ENCODE results near the gene PAQR4.

PAQR4 gene

GRCh38 chr16:3020604-3021448, 51.7 kb downstream of the PAQR4 start:
- no peak; the same call in 1 of the 2 replicates for TF ChIP-seq TAF1 (IDR thresholded peaks at IDR 0.05; ENCODE audit: low read depth)
- TF ChIP-seq RAD21 (IDR thresholded peaks at IDR 0.05; ENCODE audit: low read depth), result no peak
- TF ChIP-seq ZBTB7A (IDR thresholded peaks at IDR 0.05; ENCODE audit: low read depth), result peak; percentile 64; the same call in 1 of the 2 replicates
- peak; percentile 98 for TF ChIP-seq TEAD4 (IDR thresholded peaks at IDR 0.05)
- TF ChIP-seq REST (IDR thresholded peaks at IDR 0.05; ENCODE audit: low read depth), result no peak
- no peak for TF ChIP-seq CEBPB (IDR thresholded peaks at IDR 0.05)
- TF ChIP-seq USF1 (IDR thresholded peaks at IDR 0.05), result peak; percentile 63
- TF ChIP-seq MAX (IDR thresholded peaks at IDR 0.05), result peak; percentile 90
- peak; percentile 99 for TF ChIP-seq NFIC (IDR thresholded peaks at IDR 0.05)
- peak; percentile 73 for TF ChIP-seq FOXM1 (IDR thresholded peaks at IDR 0.05; ENCODE audit: borderline replicate concordance, low read depth)
- peak; percentile 65; the same call in 1 of the 2 replicates for TF ChIP-seq EGR1 (IDR thresholded peaks at IDR 0.05)
- 0 out of 2 replicates have a peak, but pooled peaks have one; percentile 32 for TF ChIP-seq CREB1 (IDR thresholded peaks at IDR 0.05; ENCODE audit: low read depth)
- peak; percentile 43; the same call in 1 of the 2 replicates for TF ChIP-seq YY1 (IDR thresholded peaks at IDR 0.05; ENCODE audit: low read depth)
- TF ChIP-seq EP300 (IDR thresholded peaks at IDR 0.05; ENCODE audit: borderline replicate concordance), result peak; percentile 96
- peak; percentile 93 for TF ChIP-seq TCF12 (IDR thresholded peaks at IDR 0.05; ENCODE audit: low read depth)

- 0 out of 2 replicates have a peak, but pooled peaks have one; percentile 14 for TF ChIP-seq USF1 (IDR thresholded peaks at IDR 0.05)
- TF ChIP-seq FOXM1 (IDR thresholded peaks at IDR 0.05; ENCODE audit: borderline replicate concordance, low read depth), result peak; percentile 50
- TF ChIP-seq TAF1 (IDR thresholded peaks at IDR 0.05; ENCODE audit: low read depth), result no peak
- peak; percentile 47; the same call in 1 of the 2 replicates for TF ChIP-seq YY1 (IDR thresholded peaks at IDR 0.05; ENCODE audit: low read depth)
- peak; percentile 89 for TF ChIP-seq EP300 (IDR thresholded peaks at IDR 0.05; ENCODE audit: borderline replicate concordance)
- no peak; the same call in 1 of the 2 replicates for TF ChIP-seq MAX (IDR thresholded peaks at IDR 0.05)
- TF ChIP-seq TCF12 (IDR thresholded peaks at IDR 0.05; ENCODE audit: low read depth), result peak; percentile 80
- TF ChIP-seq TEAD4 (IDR thresholded peaks at IDR 0.05), result peak; percentile 74
- TF ChIP-seq EGR1 (IDR thresholded peaks at IDR 0.05), result peak; percentile 54; the same call in 1 of the 2 replicates
- peak; percentile 9; the same call in 1 of the 2 replicates for TF ChIP-seq CEBPB (IDR thresholded peaks at IDR 0.05)
- peak; percentile 73 for TF ChIP-seq NFIC (IDR thresholded peaks at IDR 0.05)
Measured at GRCh38 chr16:3021449-3022207, 52.5 kb downstream of the PAQR4 start.

GRCh38 chr16:3022208-3022683, 53.1 kb downstream of the PAQR4 start:
- TF ChIP-seq EGR1 (IDR thresholded peaks at IDR 0.05), result peak; percentile 95
- TF ChIP-seq TCF12 (IDR thresholded peaks at IDR 0.05; ENCODE audit: low read depth), result peak; percentile 75
- TF ChIP-seq MAX (IDR thresholded peaks at IDR 0.05), result no peak
- TF ChIP-seq EP300 (IDR thresholded peaks at IDR 0.05; ENCODE audit: borderline replicate concordance), result peak; percentile 85
- no peak for TF ChIP-seq REST (IDR thresholded peaks at IDR 0.05; ENCODE audit: low read depth)
- TF ChIP-seq TEAD4 (IDR thresholded peaks at IDR 0.05), result peak; percentile 98
- peak; percentile 68 for TF ChIP-seq NFIC (IDR thresholded peaks at IDR 0.05)

- TF ChIP-seq FOXM1 (IDR thresholded peaks at IDR 0.05; ENCODE audit: borderline replicate concordance, low read depth), result no peak
- 0 out of 2 replicates have a peak, but pooled peaks have one; percentile 5 for TF ChIP-seq TCF12 (IDR thresholded peaks at IDR 0.05; ENCODE audit: low read depth)
- peak; percentile 64 for TF ChIP-seq YY1 (IDR thresholded peaks at IDR 0.05; ENCODE audit: low read depth)
- no peak for TF ChIP-seq REST (IDR thresholded peaks at IDR 0.05; ENCODE audit: low read depth)
- no peak for TF ChIP-seq USF1 (IDR thresholded peaks at IDR 0.05)
Measured at GRCh38 chr16:3022684-3023414, 53.7 kb downstream of the PAQR4 start.
